SK-N-MC (cell line): ENCODE results near the gene FHAD1.

ENCODE experiments used
- EZH2 ChIP-seq: fragments of 200-600 bp; sonication (generic); IDR thresholded peaks from one replicate; pipeline ENCODE4 v1.6.1; 2017; ENCODE audit warnings: antibody characterized with exemption
- FOXP2 ChIP-seq: optimal IDR thresholded peaks from 2 replicates; pipeline ENCODE3; 2011; ENCODE audit warnings: mild to moderate bottlenecking, moderate library complexity; ENCODE audit not compliant: insufficient read depth; ENCODE audit errors: extremely low read length, control extremely low read depth
- POLR2AphosphoS5 ChIP-seq: IDR thresholded peaks from 2 replicates; pipeline ENCODE4 v1.6.1; 2012; ENCODE audit warnings: mild to moderate bottlenecking, low read depth, low read length, borderline replicate concordance

DNA sequence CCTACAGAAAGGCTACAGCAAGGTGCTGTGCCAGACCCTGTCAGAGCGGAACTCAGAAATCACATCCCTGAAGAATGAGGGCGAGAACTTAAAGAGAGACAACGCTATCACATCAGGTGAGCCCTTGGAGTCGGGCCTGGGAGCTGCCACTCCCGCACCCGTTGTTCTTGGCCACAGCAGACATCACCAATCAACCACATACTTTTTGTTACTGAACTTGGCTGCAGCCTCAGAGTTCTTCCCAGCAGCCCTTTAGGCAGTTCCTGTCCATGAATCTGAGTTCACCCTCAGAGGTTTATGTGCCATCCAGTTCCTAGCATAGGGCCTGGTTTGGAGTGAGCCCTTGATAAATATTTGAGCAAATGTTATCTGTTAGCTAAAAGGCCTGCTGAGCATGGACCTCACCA, 61.6 kb downstream of the FHAD1 start:
- TF ChIP-seq POLR2AphosphoS5 (no peak), EZH2 (no peak), FOXP2 (no peak)
